Panc1 (cell line): ENCODE results near the gene CFLAR. TPM values are rescaled to one million over a fixed set of nuclear protein-coding genes. Genes with fewer than 3 reads are reported as not detected.

Experiments used
- ATAC-seq: fragments of 200-7000 bp; cut with Tn5 transposase; 2 replicates; pipeline ENCODE4 v1.9.1; 2020; ENCODE audit warnings: mild to moderate bottlenecking, moderate library complexity
- BruUV-seq: library from RNA; stranded (reverse); fragments of 400-500 nt; replicated peaks from 2 replicates; lab custom pipeline; 2021; lab: Mats Ljungman, UMichigan
- CTCF ChIA-PET: fragments of 300-600 bp; sonication (Branson Sonifier 250); formaldehyde crosslinking; loops from one replicate; lab custom pipeline; 2022; ENCODE audit warnings: antibody characterized with exemption; lab: Charles Lee
- POLR2A ChIA-PET: fragments of 300-600 bp; sonication (Branson Sonifier 250); formaldehyde crosslinking; loops from one replicate; lab custom pipeline; 2022; ENCODE audit warnings: antibody characterized with exemption; lab: Charles Lee
- DNase-seq: peaks from one replicate; pipeline ENCODE4 v3.0.0-alpha.2; 2010; ENCODE audit warnings: low read depth, low spot score
- H3K27ac ChIP-seq: 2 replicates; pipeline ENCODE4 v1.5.1; 2011; ENCODE audit warnings: mild to moderate bottlenecking, low read length, inconsistent platforms
- H3K27me3 ChIP-seq: fragments of 200-500 bp; sonication (Bioruptor generic); 2 replicates; pipeline ENCODE4 v1.6.0; 2014; ENCODE audit warnings: low read length, inconsistent platforms; ENCODE audit not compliant: control insufficient read depth, insufficient read depth
- H3K36me3 ChIP-seq: fragments of 200-500 bp; sonication (Bioruptor generic); 2 replicates; pipeline ENCODE4 v1.5.1; 2014; ENCODE audit warnings: inconsistent platforms, mild to moderate bottlenecking, low read length, moderate library complexity; ENCODE audit not compliant: control insufficient read depth, insufficient read depth
- H3K4me1 ChIP-seq: 2 replicates; pipeline ENCODE4 v1.5.1; 2011; ENCODE audit warnings: inconsistent platforms, mild to moderate bottlenecking, low read length, moderate library complexity; ENCODE audit not compliant: control insufficient read depth, insufficient read depth
- H3K4me3 ChIP-seq, 2 experiments: 2 replicates each; pipeline ENCODE4 v1.5.1; 2011 to 2012; ENCODE audit warnings: low read depth in 2 of 2, low read length in 2 of 2, mild to moderate bottlenecking in 2 of 2, inconsistent platforms in 1 of 2, moderate library complexity in 1 of 2
- H3K9me3 ChIP-seq: fragments of 200-500 bp; sonication (Bioruptor generic); 2 replicates; pipeline ENCODE4 v1.5.1; 2014; ENCODE audit warnings: low read depth, mild to moderate bottlenecking, inconsistent platforms, low read length, moderate library complexity; ENCODE audit not compliant: control insufficient read depth, insufficient read depth
- POLR2AphosphoS5 ChIP-seq: IDR thresholded peaks from 2 replicates; pipeline ENCODE4 v1.6.1; 2012; ENCODE audit warnings: mild to moderate bottlenecking, low read depth, low read length, moderate library complexity
- SIN3A ChIP-seq: IDR thresholded peaks from 2 replicates; pipeline ENCODE4 v1.6.1; 2012; ENCODE audit warnings: low read depth, mild to moderate bottlenecking, low read length, moderate library complexity, borderline replicate concordance; ENCODE audit not compliant: insufficient read depth
- TCF7L2 ChIP-seq: IDR thresholded peaks from 2 replicates; pipeline ENCODE4 v1.6.1; 2011; ENCODE audit warnings: mild to moderate bottlenecking, low read depth, low read length, inconsistent platforms
- in situ Hi-C: cut with HindIII; loops from 2 replicates; pipeline ENCODE4 v1.10.0; 2016; ENCODE audit warnings: low sequenced_read_pairs, low pct_unique_long_range_greater_than_20kb
- intact Hi-C: fragments of 100-400 bp; cut with micrococcal nuclease; formaldehyde crosslinking; loops from one replicate; pipeline ENCODE4 v1.10.0; 2022; ENCODE audit not compliant: unreplicated experiment
- total RNA-seq: library from RNA; stranded (reverse); gene quantifications from one replicate; pipeline ENCODE4 v1.2.1, GENCODE V29; 2021; ENCODE audit not compliant: unreplicated experiment
- TF ChIP-seq, protein P1 (sequence below): fragments of 450-650 bp; IDR thresholded peaks from 2 replicates; pipeline ENCODE4 v1.5.1; 2017; ENCODE audit warnings: mild to moderate bottlenecking
- TF ChIP-seq, protein P2 (sequence below), 2 experiments: IDR thresholded peaks; 2 replicates each; pipeline ENCODE4 v1.6.1; 2011 to 2012; ENCODE audit warnings: low read depth in 2 of 2, control low read depth in 1 of 2, low read length in 1 of 2, mild to moderate bottlenecking in 1 of 2, moderate library complexity in 1 of 2; ENCODE audit not compliant: insufficient read depth in 1 of 2

Gene CFLAR
- total RNA-seq, 1 experiment from 2014 or later: 46.3 TPM

DNA sequence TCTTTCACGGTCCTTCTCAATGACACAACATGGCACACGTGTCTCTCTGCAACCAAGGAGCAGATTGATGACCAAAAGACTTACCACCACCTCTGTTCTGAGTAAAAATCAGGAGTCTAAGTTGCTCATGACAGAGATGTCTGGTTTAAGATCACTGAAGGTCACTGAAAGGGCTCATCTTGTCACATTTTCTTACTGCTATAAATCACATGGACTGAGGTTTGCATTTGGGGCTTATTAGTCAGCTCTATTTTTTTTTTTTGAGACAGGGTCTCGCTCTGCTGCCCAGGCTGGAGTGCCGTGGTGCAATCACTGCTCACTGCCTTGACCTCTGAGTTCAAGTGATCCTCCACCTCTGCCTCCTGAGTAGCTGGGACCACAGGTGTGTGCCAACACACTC is 19.4 kb downstream of the CFLAR start:
- ATAC-seq (no peak), DNase-seq (no peak)
- TF ChIP-seq SIN3A: no peak
- no peak for TF ChIP-seq POLR2AphosphoS5
- TF ChIP-seq, protein P1, sequence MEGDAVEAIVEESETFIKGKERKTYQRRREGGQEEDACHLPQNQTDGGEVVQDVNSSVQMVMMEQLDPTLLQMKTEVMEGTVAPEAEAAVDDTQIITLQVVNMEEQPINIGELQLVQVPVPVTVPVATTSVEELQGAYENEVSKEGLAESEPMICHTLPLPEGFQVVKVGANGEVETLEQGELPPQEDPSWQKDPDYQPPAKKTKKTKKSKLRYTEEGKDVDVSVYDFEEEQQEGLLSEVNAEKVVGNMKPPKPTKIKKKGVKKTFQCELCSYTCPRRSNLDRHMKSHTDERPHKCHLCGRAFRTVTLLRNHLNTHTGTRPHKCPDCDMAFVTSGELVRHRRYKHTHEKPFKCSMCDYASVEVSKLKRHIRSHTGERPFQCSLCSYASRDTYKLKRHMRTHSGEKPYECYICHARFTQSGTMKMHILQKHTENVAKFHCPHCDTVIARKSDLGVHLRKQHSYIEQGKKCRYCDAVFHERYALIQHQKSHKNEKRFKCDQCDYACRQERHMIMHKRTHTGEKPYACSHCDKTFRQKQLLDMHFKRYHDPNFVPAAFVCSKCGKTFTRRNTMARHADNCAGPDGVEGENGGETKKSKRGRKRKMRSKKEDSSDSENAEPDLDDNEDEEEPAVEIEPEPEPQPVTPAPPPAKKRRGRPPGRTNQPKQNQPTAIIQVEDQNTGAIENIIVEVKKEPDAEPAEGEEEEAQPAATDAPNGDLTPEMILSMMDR: no peak
- TF ChIP-seq TCF7L2: no peak
- TF ChIP-seq, protein P2, sequence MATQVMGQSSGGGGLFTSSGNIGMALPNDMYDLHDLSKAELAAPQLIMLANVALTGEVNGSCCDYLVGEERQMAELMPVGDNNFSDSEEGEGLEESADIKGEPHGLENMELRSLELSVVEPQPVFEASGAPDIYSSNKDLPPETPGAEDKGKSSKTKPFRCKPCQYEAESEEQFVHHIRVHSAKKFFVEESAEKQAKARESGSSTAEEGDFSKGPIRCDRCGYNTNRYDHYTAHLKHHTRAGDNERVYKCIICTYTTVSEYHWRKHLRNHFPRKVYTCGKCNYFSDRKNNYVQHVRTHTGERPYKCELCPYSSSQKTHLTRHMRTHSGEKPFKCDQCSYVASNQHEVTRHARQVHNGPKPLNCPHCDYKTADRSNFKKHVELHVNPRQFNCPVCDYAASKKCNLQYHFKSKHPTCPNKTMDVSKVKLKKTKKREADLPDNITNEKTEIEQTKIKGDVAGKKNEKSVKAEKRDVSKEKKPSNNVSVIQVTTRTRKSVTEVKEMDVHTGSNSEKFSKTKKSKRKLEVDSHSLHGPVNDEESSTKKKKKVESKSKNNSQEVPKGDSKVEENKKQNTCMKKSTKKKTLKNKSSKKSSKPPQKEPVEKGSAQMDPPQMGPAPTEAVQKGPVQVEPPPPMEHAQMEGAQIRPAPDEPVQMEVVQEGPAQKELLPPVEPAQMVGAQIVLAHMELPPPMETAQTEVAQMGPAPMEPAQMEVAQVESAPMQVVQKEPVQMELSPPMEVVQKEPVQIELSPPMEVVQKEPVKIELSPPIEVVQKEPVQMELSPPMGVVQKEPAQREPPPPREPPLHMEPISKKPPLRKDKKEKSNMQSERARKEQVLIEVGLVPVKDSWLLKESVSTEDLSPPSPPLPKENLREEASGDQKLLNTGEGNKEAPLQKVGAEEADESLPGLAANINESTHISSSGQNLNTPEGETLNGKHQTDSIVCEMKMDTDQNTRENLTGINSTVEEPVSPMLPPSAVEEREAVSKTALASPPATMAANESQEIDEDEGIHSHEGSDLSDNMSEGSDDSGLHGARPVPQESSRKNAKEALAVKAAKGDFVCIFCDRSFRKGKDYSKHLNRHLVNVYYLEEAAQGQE (IDR thresholded peaks at IDR 0.05; ENCODE audit: insufficient read depth in 1 of 2, low read depth in 2 of 2, low read length in 1 of 2): no peak
- Histone ChIP-seq H3K4me3 (no peak overlapping the region), H3K27me3 (no peaks in the 10 kb centered on the region), H3K4me1 (peaks cover 6% of the 10 kb centered on the region; the same call in 1 of the 2 replicates), H3K27ac (no peak overlapping the region), H3K9me3 (no peaks in the 10 kb centered on the region), H3K36me3 (peaks cover 2% of the 10 kb centered on the region)
- CTCF ChIA-PET: no interaction called here
- in situ Hi-C loops: no loop called here
- intact Hi-C loops: no loop called here
- BruUV-seq: no TSS peak
- POLR2A ChIA-PET: interaction anchor here (0.5 to 0.6 kb wide), 2 partner anchors 19 to 61 kb away, joined by 12 to 14 read pairs; no protein-coding TSS in a partner anchor

DNA sequence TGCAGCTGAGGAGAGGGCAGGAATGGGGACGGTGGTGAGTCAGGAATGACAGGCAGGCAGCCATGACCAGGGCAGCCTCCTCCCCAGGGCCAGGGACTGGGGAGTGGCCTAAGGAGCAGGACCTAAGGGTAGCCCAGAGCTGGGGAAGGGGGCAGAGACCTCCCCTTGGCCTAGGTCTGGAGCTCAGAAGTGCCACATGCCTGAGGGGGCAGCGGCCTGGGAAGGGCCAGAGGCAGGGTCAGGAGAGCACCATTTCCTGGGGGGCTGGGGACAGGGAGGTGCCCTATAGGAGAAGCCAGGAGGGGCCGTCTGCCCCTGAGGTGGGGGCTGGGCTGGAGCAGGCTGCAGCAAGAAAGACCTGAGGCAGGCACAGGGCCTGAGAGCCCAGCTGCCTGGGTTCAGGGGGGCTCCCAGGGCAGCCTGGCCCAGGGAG is 20.9 kb downstream of the CFLAR start:
- TF ChIP-seq POLR2AphosphoS5 (no peak), TCF7L2 (no peak), SIN3A (no peak)
- TF ChIP-seq, protein P1: no peak
- TF ChIP-seq, protein P2 (IDR thresholded peaks at IDR 0.05; ENCODE audit: insufficient read depth in 1 of 2, low read depth in 2 of 2, low read length in 1 of 2): no peak
- H3K4me3 ChIP-seq: no peak overlapping the region
- ChIA-PET CTCF (no interaction called here), POLR2A (no interaction called here)
- BruUV-seq: no TSS peak
- DNase-seq (no peak), ATAC-seq (no peak)
- in situ Hi-C loops: no loop called here
- H3K36me3 ChIP-seq: peaks cover 4% of the 10 kb centered on the region
- H3K4me1 ChIP-seq: no peaks in the 10 kb centered on the region
- no peak overlapping the region for H3K27ac ChIP-seq
- no peaks in the 10 kb centered on the region for H3K27me3 ChIP-seq
- intact Hi-C loops: no loop called here
- H3K9me3 ChIP-seq: no peaks in the 10 kb centered on the region
